Liver (tissue), 9 donors: ENCODE results near the gene TTC39C. TPM values are rescaled to one million over a fixed set of nuclear protein-coding genes. Genes with fewer than 3 reads are reported as not detected.

Experiments used
- DNase-seq: peaks from one replicate; pipeline ENCODE4 v3.0.0-alpha.2; 2017; ENCODE audit warnings: low spot score
- H3K27ac ChIP-seq, 2 donors: one replicate each; pipeline ENCODE4 v1.7.0; 2013; ENCODE audit warnings: inconsistent platforms in 2 of 2, low read length in 2 of 2, control low read depth in 1 of 2, low read depth in 1 of 2, mild to moderate bottlenecking in 1 of 2
- H3K27me3 ChIP-seq, 4 donors: one replicate each; pipeline versions ENCODE4 v1.6.1 to v1.7.0; 2013; ENCODE audit warnings: low read length in 3 of 4, inconsistent platforms in 1 of 4, mild to moderate bottlenecking in 1 of 4, moderate library complexity in 1 of 4; ENCODE audit not compliant: control insufficient read depth in 4 of 4, insufficient read depth in 4 of 4
- H3K36me3 ChIP-seq, 4 donors: one replicate each; pipeline versions ENCODE4 v1.6.1 to v1.7.0; 2013; ENCODE audit warnings: low read length in 3 of 4, mild to moderate bottlenecking in 3 of 4, low read depth in 1 of 4, moderate library complexity in 1 of 4; ENCODE audit not compliant: control insufficient read depth in 4 of 4, insufficient read depth in 3 of 4
- H3K4me1 ChIP-seq, 4 donors: one replicate each; pipeline versions ENCODE4 v1.6.1 to v1.7.0; 2013; ENCODE audit warnings: low read length in 3 of 4, mild to moderate bottlenecking in 3 of 4, moderate library complexity in 1 of 4; ENCODE audit not compliant: control insufficient read depth in 4 of 4, insufficient read depth in 4 of 4
- H3K4me3 ChIP-seq, 3 donors: one replicate each; pipeline versions ENCODE4 v1.6.1 to v1.7.0; 2013; ENCODE audit warnings: low read length in 3 of 3, control low read depth in 1 of 3, low read depth in 1 of 3, mild to moderate bottlenecking in 1 of 3
- H3K9ac ChIP-seq, 2 donors: one replicate each; pipeline ENCODE4 v1.7.0; 2013; ENCODE audit warnings: low read length in 2 of 2, mild to moderate bottlenecking in 2 of 2, moderate library complexity in 2 of 2, control low read depth in 1 of 2, low read depth in 1 of 2
- H3K9me3 ChIP-seq, 4 donors: one replicate each; pipeline versions ENCODE4 v1.6.1 to v1.7.0; 2013; ENCODE audit warnings: low read length in 3 of 4; ENCODE audit not compliant: control insufficient read depth in 4 of 4
- ATF3 ChIP-seq: IDR thresholded peaks from 2 replicates; pipeline ENCODE4 v1.6.1; 2016; ENCODE audit warnings: antibody characterized with exemption
- EGR1 ChIP-seq, 2 donors: IDR thresholded peaks; 2 replicates each; pipeline ENCODE4 v1.6.1; 2016 to 2018; ENCODE audit warnings: antibody characterized with exemption in 2 of 2, low read depth in 2 of 2
- FOXA2 ChIP-seq: IDR thresholded peaks from 2 replicates; pipeline ENCODE4 v1.6.1; 2016; ENCODE audit warnings: antibody characterized with exemption
- GABPA ChIP-seq, 2 donors: IDR thresholded peaks in 1 of 2; conservative IDR thresholded peaks in 1 of 2; 2 replicates each; pipeline ENCODE4 v1.6.1; 2016; ENCODE audit warnings: antibody characterized with exemption in 2 of 2, mild to moderate bottlenecking in 1 of 2, moderate library complexity in 1 of 2
- HNF4A ChIP-seq, 2 donors: conservative IDR thresholded peaks; 2 replicates each; pipeline ENCODE4 v1.6.1; 2016; ENCODE audit warnings: antibody characterized with exemption in 2 of 2, mild to moderate bottlenecking in 2 of 2
- HNF4G ChIP-seq: IDR thresholded peaks from 2 replicates; pipeline ENCODE4 v1.6.1; 2016; ENCODE audit warnings: antibody characterized with exemption
- JUND ChIP-seq, 2 donors: IDR thresholded peaks; 2 replicates each; pipeline ENCODE4 v1.6.1; 2016; ENCODE audit warnings: antibody characterized with exemption in 2 of 2
- NR2F2 ChIP-seq: IDR thresholded peaks from 2 replicates; pipeline ENCODE4 v1.6.1; 2016; ENCODE audit warnings: antibody characterized with exemption
- RAD21 ChIP-seq, 2 donors: IDR thresholded peaks; 2 replicates each; pipeline ENCODE4 v1.6.1; 2016; ENCODE audit warnings: antibody characterized with exemption in 2 of 2, mild to moderate bottlenecking in 2 of 2
- REST ChIP-seq: IDR thresholded peaks from 2 replicates; pipeline ENCODE4 v1.6.1; 2016; ENCODE audit warnings: antibody characterized with exemption, mild to moderate bottlenecking
- RXRA ChIP-seq, 2 donors: IDR thresholded peaks; 2 replicates each; pipeline ENCODE4 v1.6.1; 2017 to 2018; ENCODE audit warnings: antibody characterized with exemption in 2 of 2, mild to moderate bottlenecking in 1 of 2
- SP1 ChIP-seq: IDR thresholded peaks from 2 replicates; pipeline ENCODE4 v1.6.1; 2018; ENCODE audit warnings: antibody characterized with exemption, mild to moderate bottlenecking
- TAF1 ChIP-seq: conservative IDR thresholded peaks from 2 replicates; pipeline ENCODE4 v1.6.1; 2016; ENCODE audit warnings: antibody characterized with exemption, mild to moderate bottlenecking
- YY1 ChIP-seq: IDR thresholded peaks from 2 replicates; pipeline ENCODE4 v1.6.1; 2016; ENCODE audit warnings: antibody characterized with exemption, mild to moderate bottlenecking
- ZBTB33 ChIP-seq: IDR thresholded peaks from 2 replicates; pipeline ENCODE4 v1.6.1; 2016; ENCODE audit warnings: antibody characterized with exemption
- WGBS: extraction: QIAGEN DNeasy Blood & Tissue Kit; methylation state at CpG from one replicate; pipeline ENCODE4 v1.1.7; 2013; 5-methylcytosine and 5-hydroxymethylcytosine counted together
- polyA plus RNA-seq, 2 donors: library from polyadenylated mRNA; stranded (reverse) in 1 of 2; unstranded in 1 of 2; fragments of 200-250 nt in 1 of 2; fragments of >200 nt in 1 of 2; fragmentation: Nextera tagmentation in 1 of 2; extraction: Ambion mirVana in 1 of 2; gene quantifications; one replicate each; pipeline versions ENCODE4 v1.2.1 to v1.2.3, GENCODE V29; 2013 to 2015
- total RNA-seq, 2 donors: library from RNA; depleted of rRNA; stranded (reverse); fragments of >200 nt; gene quantifications; one replicate each; pipeline ENCODE4 v1.2.3, GENCODE V29; 2014
- donor health status: healthy.
- donor health status: healthy.
- donor health status: healthy.
- donor health status: healthy.
- donor health status: healthy.

TTC39C gene
- total and polyA plus RNA-seq, 4 donors: 22.8 to 55.1 (median 38.6) TPM

- no peak overlapping the region for H3K4me3 ChIP-seq
- H3K27ac ChIP-seq: peak overlapping the region; percentile 82 to 90
- TF ChIP-seq FOXA2 (no peak), ZBTB33 (no peak), EGR1 (IDR thresholded peaks at IDR 0.05; ENCODE audit: low read depth in 2 of 2) (no peak), ATF3 (no peak), RAD21 (IDR thresholded peaks at IDR 0.05) (no peak), RXRA (IDR thresholded peaks at IDR 0.05) (no peak)
- 92% methylated on average over 1 of the region's 1 CpG for WGBS
- peaks cover 6 to 33% (median 12%) of the 10 kb centered on the region in 4 donors for H3K4me1 ChIP-seq
- no peaks in the 10 kb centered on the region for H3K27me3 ChIP-seq
- no peaks in the 10 kb centered on the region for H3K36me3 ChIP-seq
- no peak overlapping the region for H3K9ac ChIP-seq
- no peak for DNase-seq
- H3K9me3 ChIP-seq: no peaks in the 10 kb centered on the region
Observed at GRCh38 chr18:24048261-24048660, 33.7 kb downstream of the TTC39C start.

- H3K4me1 ChIP-seq: peaks cover 6 to 33% (median 13%) of the 10 kb centered on the region in 4 donors
- WGBS: 41% methylated on average over 3 of the region's 3 CpGs
Observed at GRCh38 chr18:24049142-24049541, 34.6 kb downstream of the TTC39C start.

More at GRCh38 chr18:24049142-24049541, 34.6 kb downstream of the TTC39C start:
- Histone ChIP-seq H3K27ac (peak overlapping the region; percentile 82 to 90), H3K27me3 (no peaks in the 10 kb centered on the region), H3K4me3 (no peak overlapping the region), H3K9me3 (no peaks in the 10 kb centered on the region), H3K36me3 (no peaks in the 10 kb centered on the region), H3K9ac (peak overlapping the region in 1 of 2 donors; percentile 38)
- DNase-seq: no peak
- TF ChIP-seq TAF1 (peak; percentile 66), YY1 (peak; percentile 47), GABPA (IDR thresholded peaks at IDR 0.05 in 1 of 2, conservative IDR thresholded peaks at IDR 0.05 in 1 of 2) (no peak), HNF4A (conservative IDR thresholded peaks at IDR 0.05) (peak in 1 of 2 donors; percentile 45), EGR1 (IDR thresholded peaks at IDR 0.05; ENCODE audit: low read depth in 2 of 2) (no peak), SP1 (peak; percentile 69), NR2F2 (no peak), RXRA (IDR thresholded peaks at IDR 0.05) (peak; percentile 18 to 45), JUND (IDR thresholded peaks at IDR 0.05) (no peak), FOXA2 (peak; percentile 48), ATF3 (no peak), REST (peak; percentile 81), HNF4G (no peak), RAD21 (IDR thresholded peaks at IDR 0.05) (peak; percentile 33 to 47)
